Endothelial cell of umbilical vein (primary cell): ENCODE measurements around the gene RELT. TPM values are rescaled to one million over a fixed set of nuclear protein-coding genes. Genes with fewer than 3 reads are reported as not detected.

Experiments
- BruUV-seq: library from RNA; stranded (reverse); fragments of 400-500 nt; replicated peaks from 2 replicates; lab custom pipeline; 2021; lab: Mats Ljungman, UMichigan
- CTCF ChIA-PET: fragments of 300-600, 350-600 bp; sonication (Branson Sonifier 250); formaldehyde crosslinking; loops from one replicate; lab custom pipeline; 2021; ENCODE audit warnings: antibody characterized with exemption, inconsistent platforms; lab: Charles Lee
- POLR2A ChIA-PET: fragments of 300-600, 350-600 bp; sonication (Branson Sonifier 250); formaldehyde crosslinking; loops from one replicate; lab custom pipeline; 2021; ENCODE audit warnings: antibody characterized with exemption, inconsistent platforms; lab: Charles Lee
- DNase-seq: peaks from one replicate; pipeline ENCODE4 v3.0.0-alpha.2; 2011; ENCODE audit warnings: low read depth, low spot score
- FAIRE-seq: peaks from 2 replicates; lab custom pipeline; 2011; peaks lifted over from hg19 to GRCh38; lab: Jason Lieb, UNC
- H2AFZ ChIP-seq: 2 replicates; pipeline ENCODE4 v1.6.0; 2012; ENCODE audit warnings: low read depth, low read length, control low read depth, inconsistent platforms
- H3K27ac ChIP-seq: 2 replicates; pipeline ENCODE4 v1.5.1; 2011; ENCODE audit warnings: low read depth, mild to moderate bottlenecking, control low read depth, low read length, moderate library complexity; ENCODE audit not compliant: insufficient read depth
- H3K27me3 ChIP-seq, 2 experiments: 2 replicates each; pipeline versions ENCODE4 v1.6.0 to v1.6.1; 2011; ENCODE audit warnings: low read length in 2 of 2, mixed read lengths in 1 of 2; ENCODE audit not compliant: control insufficient read depth in 2 of 2, insufficient read depth in 2 of 2
- H3K36me3 ChIP-seq, 2 experiments: 2 replicates in 1 of 2; 3 replicates in 1 of 2; pipeline ENCODE4 v1.5.1; 2011; ENCODE audit warnings: low read length in 2 of 2, mild to moderate bottlenecking in 1 of 2, moderate library complexity in 1 of 2; ENCODE audit not compliant: control insufficient read depth in 2 of 2, insufficient read depth in 2 of 2; ENCODE audit errors: extremely low read depth in 1 of 2
- H3K4me1 ChIP-seq: 3 replicates; pipeline ENCODE4 v1.5.1; 2011; ENCODE audit warnings: mild to moderate bottlenecking, low read length; ENCODE audit not compliant: control insufficient read depth, insufficient read depth; ENCODE audit errors: extremely low read depth
- H3K4me2 ChIP-seq: 2 replicates; pipeline ENCODE4 v1.6.1; 2011; ENCODE audit warnings: low read length, control low read depth, mixed read lengths; ENCODE audit not compliant: insufficient read depth
- H3K4me3 ChIP-seq, 3 experiments: fragments of 200-600 bp in 1 of 3; sonication (generic), shearing (Covaris generic) in 1 of 3; replicated peaks in 1 of 3; 2 replicates each; pipeline ENCODE4 v1.5.1; 2011 to 2016; ENCODE audit warnings: control low read depth in 3 of 3, low read length in 3 of 3, mild to moderate bottlenecking in 2 of 3, inconsistent platforms in 1 of 3, low read depth in 1 of 3, moderate library complexity in 1 of 3; ENCODE audit not compliant: insufficient read depth in 1 of 3
- H3K79me2 ChIP-seq: 2 replicates; pipeline ENCODE4 v1.6.0; 2012; ENCODE audit warnings: low read length, inconsistent platforms; ENCODE audit not compliant: control insufficient read depth, insufficient read depth
- H3K9ac ChIP-seq: replicated peaks from 2 replicates; pipeline ENCODE3; 2011; ENCODE audit warnings: low read length, control low read depth; ENCODE audit not compliant: insufficient read depth; ENCODE audit errors: extremely low read depth
- H3K9me1 ChIP-seq: replicated peaks from 3 replicates; pipeline ENCODE4 v1.6.0; 2011; ENCODE audit warnings: mild to moderate bottlenecking, low read length; ENCODE audit not compliant: control insufficient read depth, insufficient read depth; ENCODE audit errors: extremely low read depth
- H3K9me3 ChIP-seq: replicated peaks from 2 replicates; pipeline ENCODE4 v1.5.1; 2012; ENCODE audit warnings: low read length, inconsistent platforms; ENCODE audit not compliant: control insufficient read depth, insufficient read depth
- H4K20me1 ChIP-seq: replicated peaks from 2 replicates; pipeline ENCODE3; 2011; ENCODE audit warnings: mild to moderate bottlenecking, low read length; ENCODE audit not compliant: control insufficient read depth, insufficient read depth; ENCODE audit errors: extremely low read depth
- CTCF ChIP-seq, 2 donors: IDR thresholded peaks; 1 replicate in 1 of 2; 2 replicates in 1 of 2; pipeline ENCODE4 v1.5.1; 2011; ENCODE audit warnings: low read length in 2 of 2, mild to moderate bottlenecking in 2 of 2, moderate library complexity in 2 of 2, control low read depth in 1 of 2, inconsistent platforms in 1 of 2, low read depth in 1 of 2; ENCODE audit not compliant: insufficient read depth in 1 of 2; ENCODE audit errors: extremely low read depth in 1 of 2
- EZH2 ChIP-seq: IDR thresholded peaks from 2 replicates; pipeline ENCODE4 v1.6.1; 2012; ENCODE audit warnings: borderline replicate concordance, low read depth, mild to moderate bottlenecking, moderate library complexity, low read length, inconsistent platforms; ENCODE audit not compliant: severe bottlenecking
- FOS ChIP-seq: IDR thresholded peaks from 2 replicates; pipeline ENCODE4 v1.6.1; 2011; ENCODE audit warnings: mild to moderate bottlenecking, low read length, moderate library complexity, borderline replicate concordance; ENCODE audit not compliant: insufficient read depth
- JUN ChIP-seq: IDR thresholded peaks from 2 replicates; pipeline ENCODE4 v1.6.1; 2011; ENCODE audit warnings: borderline replicate concordance, low read depth; ENCODE audit not compliant: insufficient read length, insufficient read depth
- MYC ChIP-seq: IDR thresholded peaks from one replicate; pipeline ENCODE4 v1.6.1; 2011; ENCODE audit warnings: mild to moderate bottlenecking, low read depth, low read length
- POLR2A ChIP-seq: IDR thresholded peaks from 2 replicates; pipeline ENCODE4 v1.6.1; 2012; ENCODE audit warnings: low read depth, mild to moderate bottlenecking, control low read depth, low read length
- POLR2AphosphoS5 ChIP-seq: IDR thresholded peaks from 2 replicates; pipeline ENCODE4 v1.6.1; 2012; ENCODE audit warnings: low read depth, mild to moderate bottlenecking, control low read depth, low read length, moderate library complexity; ENCODE audit not compliant: insufficient read depth
- dilution Hi-C: fragments of 300-500 bp; cut with MboI; formaldehyde crosslinking; loops from one replicate; pipeline ENCODE4 v1.15.0; 2019; ENCODE audit warnings: low sequenced_read_pairs; ENCODE audit not compliant: extremely low pct_ligation_motif_present
- intact Hi-C: fragments of 100-400 bp; cut with micrococcal nuclease; formaldehyde crosslinking; loops from one replicate; pipeline ENCODE4 v1.10.0; 2022
- polyA plus RNA-seq, 4 experiments: library from polyadenylated mRNA; depleted of rRNA in 3 of 4; stranded (reverse) in 3 of 4; unstranded in 1 of 4; fragments of >200 nt; gene quantifications; 2 replicates each; pipeline versions ENCODE4 v1.2.1 to v1.2.3, GENCODE V29; 2011 to 2012; ENCODE audit warnings: missing spikeins in 1 of 4
- total RNA-seq: library from RNA; stranded (reverse); gene quantifications from 2 replicates; pipeline ENCODE4 v1.2.3, GENCODE V29; 2021
- TF ChIP-seq, protein P1 (sequence below): IDR thresholded peaks from 2 replicates; pipeline ENCODE4 v1.6.1; 2011; ENCODE audit not compliant: insufficient read depth, insufficient read length

The RELT gene
- total and polyA plus RNA-seq, 2 donors (not counting 3 experiments of a cell fraction or from before 2014, with no cell fraction given), result 6.7 to 13.1 TPM

- no peaks in the 10 kb centered on the region for H3K9me1 ChIP-seq
- no TSS peak for BruUV-seq
- TF ChIP-seq CTCF (IDR thresholded peaks at IDR 0.05; ENCODE audit: extremely low read depth in 1 of 2, insufficient read depth in 1 of 2, low read depth in 1 of 2, low read length in 2 of 2) (no peak), JUN (no peak), MYC (no peak), POLR2AphosphoS5 (no peak), EZH2 (no peak), FOS (no peak), POLR2A (no peak)
- TF ChIP-seq, protein P1, sequence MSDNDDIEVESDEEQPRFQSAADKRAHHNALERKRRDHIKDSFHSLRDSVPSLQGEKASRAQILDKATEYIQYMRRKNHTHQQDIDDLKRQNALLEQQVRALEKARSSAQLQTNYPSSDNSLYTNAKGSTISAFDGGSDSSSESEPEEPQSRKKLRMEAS, result no peak
- peak; percentile 42 for FAIRE-seq
- no peaks in the 10 kb centered on the region for H3K9me3 ChIP-seq
- H4K20me1 ChIP-seq, result no peaks in the 10 kb centered on the region
- H3K4me3 ChIP-seq, result no peak overlapping the region
- H3K27ac ChIP-seq, result no peak overlapping the region
- intact Hi-C loops (no loop called here), dilution Hi-C loops (no loop called here)
- POLR2A ChIA-PET, result no interaction called here
- H3K9ac ChIP-seq, result no peak overlapping the region
- no peaks in the 10 kb centered on the region for H3K79me2 ChIP-seq
- no peak overlapping the region for H3K4me2 ChIP-seq
- DNase-seq, result peak; percentile 34
- no peaks in the 10 kb centered on the region for H3K27me3 ChIP-seq
- H3K4me1 ChIP-seq, result peaks cover 15% of the 10 kb centered on the region
- no peak overlapping the region for H2AFZ ChIP-seq
- CTCF ChIA-PET, result interaction anchor here (1.0 to 1.5 kb wide), 3 partner anchors 8 to 26 kb away, joined by 4 to 6 read pairs (median 5); no protein-coding TSS in a partner anchor
- H3K36me3 ChIP-seq, result peaks cover 5 to 42% of the 10 kb centered on the region in 2 experiments
Observed at GRCh38 chr11:73366953-73367352, 9.2 kb upstream of the RELT start.
